Measurements from ENCODE around the gene SRBD1. TPM values are rescaled to one million over a fixed set of nuclear protein-coding genes. Genes with fewer than 3 reads are reported as not detected.

The SRBD1 gene
- total RNA-seq, 1 donor from 2014 or later, result 11.2 TPM

GRCh38 chr2:45640576-45640975, 29.5 kb upstream of the SRBD1 start:
- intact Hi-C loops (cut with DNase I), result no loop called here
- no peak for DNase-seq (ENCODE audit: low spot score)

GRCh38 chr2:45637440-45637839, 26.4 kb upstream of the SRBD1 start:
- intact Hi-C loops (cut with DNase I), result no loop called here

GRCh38 chr2:45636008-45636407, 24.9 kb upstream of the SRBD1 start:
- intact Hi-C loops (cut with DNase I), result no loop called here
- DNase-seq (ENCODE audit: low spot score), result no peak

More at GRCh38 chr2:45637440-45637839, 26.4 kb upstream of the SRBD1 start:
- no peak for DNase-seq (ENCODE audit: low spot score)

DNA sequence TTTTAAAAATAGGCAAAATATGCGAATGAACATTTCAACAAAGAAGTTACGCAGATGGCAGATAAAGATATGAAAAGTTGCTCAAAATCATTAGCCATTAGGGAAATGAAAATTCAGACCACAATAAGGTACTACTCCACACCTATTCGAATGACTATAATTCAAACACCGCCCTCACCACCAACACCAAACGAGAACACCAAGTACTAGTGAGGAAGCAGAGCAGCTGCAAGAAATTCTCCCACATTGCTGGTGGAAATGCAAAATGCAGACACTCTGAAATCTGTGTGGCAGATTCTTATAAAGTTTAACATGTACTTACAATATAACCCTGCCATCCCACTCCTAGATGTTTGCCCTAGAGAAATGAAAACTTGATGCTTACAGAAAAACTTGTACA, 23.2 kb upstream of the SRBD1 start:
- intact Hi-C loops (cut with DNase I), result no loop called here

DNA sequence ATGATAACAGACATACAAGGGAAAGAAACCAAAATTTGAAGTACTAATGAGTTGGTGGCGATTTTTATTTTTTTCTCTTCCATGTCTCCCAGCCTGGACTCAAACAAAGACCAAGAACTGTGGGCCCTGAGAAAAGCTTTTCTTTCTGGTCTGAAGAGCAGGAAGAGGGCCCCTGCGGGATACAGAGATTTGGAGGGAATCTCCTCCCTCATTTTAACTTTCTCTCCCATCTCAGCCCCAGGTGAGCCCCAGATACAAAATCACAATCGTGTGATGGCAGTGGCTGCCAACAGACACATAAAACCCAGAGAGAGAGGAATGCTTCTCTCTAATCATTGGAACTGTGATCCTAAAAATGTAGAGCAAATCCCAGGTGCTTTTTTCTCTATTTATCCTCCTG, 20.9 kb upstream of the SRBD1 start:
- intact Hi-C loops (cut with DNase I), result no loop called here

More for the DNA sequence above, 23.2 kb upstream of the SRBD1 start:
- no peak for DNase-seq (ENCODE audit: low spot score)

DNA sequence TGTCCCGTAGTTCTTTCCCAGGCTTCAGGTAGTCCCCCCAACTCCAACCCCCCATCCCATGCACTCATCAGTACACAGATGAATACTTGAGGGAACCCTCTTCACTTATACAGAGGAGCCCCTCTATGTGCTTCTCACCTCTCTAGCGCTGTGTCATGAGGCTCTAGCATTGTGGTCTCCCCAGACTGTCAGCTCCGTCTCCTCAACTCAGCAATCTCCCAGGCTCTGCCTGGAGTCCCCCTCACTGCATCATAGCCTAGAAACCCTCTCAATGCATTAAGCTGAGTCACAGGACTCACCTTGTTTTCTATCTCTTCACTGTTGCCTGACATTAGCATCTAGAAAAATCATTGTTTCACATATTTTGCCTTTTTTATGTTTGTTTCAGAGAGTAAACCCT, 20.3 kb upstream of the SRBD1 start:
- intact Hi-C loops (cut with DNase I), result no loop called here
- no peak for DNase-seq (ENCODE audit: low spot score)

More for the DNA sequence above, 20.9 kb upstream of the SRBD1 start:
- DNase-seq (ENCODE audit: low spot score), result no peak

DNA sequence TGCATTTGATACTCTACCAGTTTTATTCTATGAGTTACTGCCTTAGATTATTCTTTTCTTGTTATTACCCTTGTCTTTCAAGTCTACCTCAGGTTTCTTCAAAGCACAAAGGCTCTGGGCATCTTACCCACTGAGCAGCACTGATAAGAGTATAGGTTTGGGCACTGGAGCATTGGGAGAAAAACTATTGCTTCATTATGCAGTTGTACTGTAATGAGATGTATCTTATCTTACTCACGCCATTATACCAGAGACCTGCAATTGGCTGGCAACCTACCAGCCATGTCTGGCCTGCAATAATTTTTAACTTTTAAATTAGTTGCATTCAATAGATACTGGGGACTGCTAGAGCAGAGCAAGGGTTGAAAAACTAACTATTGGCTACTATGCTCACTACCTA, 18.9 kb upstream of the SRBD1 start:
- intact Hi-C loops (cut with DNase I), result no loop called here
- DNase-seq (ENCODE audit: low spot score), result no peak

GRCh38 chr2:45627911-45628310, 16.8 kb upstream of the SRBD1 start:
- DNase-seq (ENCODE audit: low spot score), result no peak
- intact Hi-C loops (cut with DNase I), result no loop called here

- intact Hi-C loops (cut with DNase I), result no loop called here
- no peak for DNase-seq (ENCODE audit: low spot score)
Observed at GRCh38 chr2:45626387-45627221, 15.5 kb upstream of the SRBD1 start.

DNA sequence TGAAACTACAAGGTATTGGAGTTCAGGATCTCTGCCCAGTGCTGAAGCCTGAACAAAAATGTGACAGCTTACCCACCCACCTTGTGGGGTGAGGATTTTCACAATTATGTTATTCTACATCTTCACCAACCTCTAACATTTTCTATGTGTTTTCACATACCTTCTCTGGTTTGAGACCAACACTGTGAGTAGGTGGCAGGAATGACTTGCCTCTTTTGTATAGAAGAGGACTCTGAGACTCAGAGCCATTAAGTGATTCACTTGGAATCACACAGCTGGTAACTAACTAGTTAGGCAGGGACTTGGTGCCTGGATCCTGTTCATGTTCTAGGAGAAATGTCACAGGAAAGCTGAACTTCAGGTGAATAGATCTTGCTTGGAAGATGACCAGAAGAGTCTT, 14.8 kb upstream of the SRBD1 start:
- DNase-seq (ENCODE audit: low spot score), result no peak
- intact Hi-C loops (cut with DNase I), result no loop called here

DNA sequence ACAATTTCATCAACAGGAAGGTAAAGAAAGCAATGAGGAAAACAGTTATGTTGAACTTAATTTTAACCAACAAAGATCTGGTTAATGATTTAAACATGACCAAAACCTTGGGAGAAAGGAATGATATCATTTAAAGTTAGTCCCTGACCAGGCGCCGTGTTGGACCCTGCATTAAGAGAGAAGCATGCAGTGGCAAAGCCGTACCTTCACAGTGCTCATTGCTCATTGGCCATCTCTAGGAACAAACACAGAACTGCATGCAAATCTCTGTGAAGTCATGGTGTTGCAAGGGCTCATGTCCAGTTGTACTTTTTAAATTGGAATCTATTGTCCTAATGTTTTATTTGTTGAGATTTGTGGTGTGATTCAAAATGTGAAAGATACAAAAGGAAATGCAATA, 12.0 kb upstream of the SRBD1 start:
- intact Hi-C loops (cut with DNase I), result no loop called here
- DNase-seq (ENCODE audit: low spot score), result no peak

- DNase-seq (ENCODE audit: low spot score), result no peak
- intact Hi-C loops (cut with DNase I), result no loop called here
Observed at GRCh38 chr2:45622336-45623075, 11.4 kb upstream of the SRBD1 start.

DNA sequence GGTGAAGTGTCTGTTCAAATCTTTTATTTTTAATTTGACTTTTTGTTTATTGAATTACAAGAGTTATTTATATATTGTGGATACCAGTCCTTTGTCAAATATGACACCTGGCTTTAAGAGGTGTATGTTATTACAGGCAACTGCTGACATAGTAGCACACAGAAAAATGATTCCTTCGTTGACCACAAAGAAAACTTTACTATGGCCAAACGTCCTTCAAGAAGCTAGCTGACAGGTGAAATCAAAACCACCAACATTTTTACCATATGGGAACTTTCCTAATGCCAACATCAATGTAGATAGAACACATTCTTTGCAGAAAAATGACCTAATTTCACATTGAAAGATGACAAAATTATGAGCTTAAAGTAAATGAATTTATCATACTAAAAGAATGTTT, 6.4 kb upstream of the SRBD1 start:
- DNase-seq (ENCODE audit: low spot score), result no peak

GRCh38 chr2:45616658-45617411, 5.8 kb upstream of the SRBD1 start:
- DNase-seq (ENCODE audit: low spot score), result no peak
- intact Hi-C loops (cut with DNase I), result no loop called here

More for the DNA sequence above, 6.4 kb upstream of the SRBD1 start:
- intact Hi-C loops (cut with DNase I), result no loop called here

GRCh38 chr2:45614871-45615415, 3.9 kb upstream of the SRBD1 start:
- no peak for DNase-seq (ENCODE audit: low spot score)
- intact Hi-C loops (cut with DNase I), result no loop called here

DNA sequence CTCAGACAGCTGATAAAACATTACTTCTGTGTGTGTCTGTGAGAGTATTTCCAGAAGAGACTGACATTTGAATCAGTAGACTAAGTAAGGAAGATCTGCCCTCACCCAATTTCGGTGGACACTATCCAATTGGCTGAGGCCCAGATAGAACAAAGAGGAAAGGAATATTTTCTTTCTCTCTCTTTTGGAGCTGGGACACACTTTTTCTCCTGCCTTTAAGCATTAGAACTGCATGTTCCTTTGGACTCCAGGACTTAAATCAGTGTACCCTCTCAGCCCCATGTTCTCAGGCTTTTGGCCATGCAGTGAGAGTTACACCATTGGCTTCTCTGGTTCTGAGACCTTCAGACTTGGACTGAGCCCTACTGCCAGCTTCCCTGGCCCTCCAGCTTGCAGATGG, 3.3 kb upstream of the SRBD1 start:
- intact Hi-C loops (cut with DNase I), result no loop called here

GRCh38 chr2:45612731-45613130, 1.7 kb upstream of the SRBD1 start:
- intact Hi-C loops (cut with DNase I), result no loop called here
- no peak for DNase-seq (ENCODE audit: low spot score)

More for the DNA sequence above, 3.3 kb upstream of the SRBD1 start:
- no peak for DNase-seq (ENCODE audit: low spot score)

DNA sequence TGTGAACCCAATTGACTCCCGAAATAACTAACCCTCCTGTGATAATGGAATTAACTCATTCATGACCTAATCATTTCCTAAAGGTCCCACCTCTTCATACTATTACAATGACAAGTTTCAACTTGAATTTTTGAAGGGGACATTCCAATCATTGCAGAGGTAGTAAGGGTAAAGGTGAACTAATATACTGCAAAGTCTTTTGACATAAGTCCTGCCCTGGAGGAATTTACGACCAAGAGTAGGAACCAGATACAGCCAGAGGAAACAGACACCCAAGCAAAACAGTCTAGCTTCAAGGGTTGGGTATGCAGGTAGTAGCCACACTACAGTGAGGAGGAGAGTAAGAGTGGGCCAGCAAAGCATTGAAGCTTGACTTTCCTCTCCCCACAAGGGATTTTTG, 1.2 kb upstream of the SRBD1 start:
- no peak for DNase-seq (ENCODE audit: low spot score)
- intact Hi-C loops (cut with DNase I), result no loop called here

DNA sequence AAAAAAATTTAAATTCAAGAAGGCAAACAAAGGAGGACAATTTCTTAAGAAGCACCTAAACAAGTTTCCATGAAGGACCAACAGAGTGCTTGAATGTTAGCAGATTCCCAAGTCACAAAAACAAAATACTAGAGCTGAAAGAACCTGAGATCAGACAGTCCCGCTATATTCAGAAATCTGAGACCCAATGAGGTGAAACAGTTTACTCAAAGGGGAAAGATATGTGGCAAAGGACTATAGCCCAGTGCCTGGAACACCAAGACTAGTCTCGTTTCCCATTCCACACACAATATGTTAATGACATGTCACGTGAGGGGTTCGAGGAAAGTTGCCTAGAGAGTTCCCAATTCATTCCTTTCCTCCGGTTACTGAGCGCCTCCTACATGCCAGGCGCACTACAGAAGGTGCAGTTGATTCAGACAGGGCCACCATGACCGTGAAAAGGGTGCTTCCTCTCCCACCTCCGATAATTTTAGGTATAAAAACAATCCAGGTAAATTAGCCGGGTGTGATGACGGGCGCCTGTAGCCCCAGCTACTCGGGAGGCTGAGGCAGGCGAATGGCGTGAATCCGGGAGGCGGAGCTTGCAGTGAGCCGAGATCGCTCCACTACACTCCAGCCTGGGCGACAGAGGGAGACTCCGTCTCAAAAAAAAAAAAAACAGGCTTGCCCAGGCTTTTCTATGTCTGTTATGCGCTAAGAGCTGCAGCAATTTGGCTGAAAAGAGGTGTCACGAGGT, 617 bp downstream of the SRBD1 start:
- intact Hi-C loops (cut with DNase I), result no loop called here
- peak; percentile 76 for DNase-seq (ENCODE audit: low spot score)
